H1 (cell line): ENCODE measurements around the gene TBC1D22A. TPM values are rescaled to one million over a fixed set of nuclear protein-coding genes. Genes with fewer than 3 reads are reported as not detected.

Experiments
- CTCF ChIA-PET: fragments of 300-600 bp; sonication (Branson Sonifier 250); formaldehyde crosslinking; loops from one replicate; lab custom pipeline; 2021; ENCODE audit not compliant: partially characterized antibody; lab: Charles Lee
- POLR2A ChIA-PET: fragments of 300-600 bp; sonication (Branson Sonifier 250); formaldehyde crosslinking; loops from one replicate; lab custom pipeline; 2021; ENCODE audit warnings: inconsistent platforms; ENCODE audit not compliant: partially characterized antibody; lab: Charles Lee
- DNase-seq, 2 experiments: peaks; one replicate each; pipeline versions ENCODE4 v3.0.0 to v3.0.0-alpha.2; 2010 to 2022; ENCODE audit warnings: low spot score in 2 of 2, low read depth in 1 of 2, mixed read lengths in 1 of 2
- FAIRE-seq: peaks from 2 replicates; lab custom pipeline; 2011; peaks lifted over from hg19 to GRCh38; lab: Jason Lieb, UNC
- H2AFZ ChIP-seq: 2 replicates; pipeline ENCODE4 v1.8.1; 2012; ENCODE audit warnings: low read length, inconsistent platforms
- H2AK5ac ChIP-seq: 2 replicates; pipeline ENCODE4 v1.6.1; 2013; ENCODE audit warnings: low read depth, low read length
- H2BK120ac ChIP-seq: replicated peaks from 2 replicates; pipeline ENCODE3; 2013; ENCODE audit warnings: low read depth, low read length, inconsistent platforms
- H2BK12ac ChIP-seq: 2 replicates; pipeline ENCODE4 v1.6.1; 2013; ENCODE audit warnings: low read depth, low read length
- H2BK15ac ChIP-seq: 2 replicates; pipeline ENCODE4 v1.6.1; 2013; ENCODE audit warnings: low read length
- H2BK20ac ChIP-seq: 2 replicates; pipeline ENCODE4 v1.6.1; 2013; ENCODE audit warnings: low read length
- H2BK5ac ChIP-seq: 2 replicates; pipeline ENCODE4 v1.6.1; 2013; ENCODE audit warnings: low read depth, low read length
- H3K14ac ChIP-seq: 2 replicates; pipeline ENCODE4 v1.6.1; 2013; ENCODE audit warnings: inconsistent platforms; ENCODE audit not compliant: insufficient read length
- H3K18ac ChIP-seq: 2 replicates; pipeline ENCODE4 v1.6.1; 2013; ENCODE audit warnings: low read length; ENCODE audit errors: extremely low read depth
- H3K23ac ChIP-seq: 2 replicates; pipeline ENCODE4 v1.6.1; 2013; ENCODE audit warnings: inconsistent platforms; ENCODE audit not compliant: insufficient read length
- H3K23me2 ChIP-seq: 2 replicates; pipeline ENCODE4 v1.6.1; 2013; ENCODE audit warnings: low read depth, low read length
- H3K27ac ChIP-seq: 2 replicates; pipeline ENCODE4 v1.6.1; 2011; ENCODE audit warnings: low read depth, low read length, inconsistent platforms
- H3K27me3 ChIP-seq, 4 experiments: replicated peaks in 1 of 4; 1 replicate in 1 of 4; 2 replicates in 3 of 4; pipeline versions ENCODE4 v1.6.1 to v1.8.1; 2011 to 2013; ENCODE audit warnings: low read length in 3 of 4, mild to moderate bottlenecking in 3 of 4, inconsistent platforms in 2 of 4, mixed read lengths in 2 of 4, moderate library complexity in 1 of 4; ENCODE audit not compliant: control insufficient read depth in 3 of 4, insufficient read depth in 3 of 4; ENCODE audit errors: extremely low read depth in 1 of 4
- H3K36me3 ChIP-seq, 4 experiments: 2 replicates each; pipeline versions ENCODE4 v1.6.1 to v1.8.1; 2011 to 2013; ENCODE audit warnings: mild to moderate bottlenecking in 4 of 4, low read length in 3 of 4, moderate library complexity in 2 of 4, control low read depth in 1 of 4, inconsistent platforms in 1 of 4; ENCODE audit not compliant: insufficient read depth in 4 of 4, control insufficient read depth in 2 of 4
- H3K4ac ChIP-seq: replicated peaks from 2 replicates; pipeline ENCODE3; 2013; ENCODE audit warnings: low read length, low read depth, mixed read lengths, inconsistent platforms; ENCODE audit not compliant: insufficient read length
- H3K4me1 ChIP-seq, 4 experiments: replicated peaks in 1 of 4; 1 replicate in 1 of 4; 2 replicates in 3 of 4; pipeline versions ENCODE4 v1.6.1 to v1.8.1; 2011 to 2013; ENCODE audit warnings: low read length in 3 of 4, inconsistent platforms in 2 of 4, mixed read lengths in 1 of 4; ENCODE audit not compliant: insufficient read depth in 4 of 4, control insufficient read depth in 3 of 4
- H3K4me2 ChIP-seq, 2 experiments: 2 replicates each; pipeline versions ENCODE4 v1.6.1 to v1.8.1; 2011 to 2013; ENCODE audit warnings: low read depth in 2 of 2, low read length in 2 of 2, control low read depth in 1 of 2, inconsistent platforms in 1 of 2, mild to moderate bottlenecking in 1 of 2; ENCODE audit not compliant: insufficient read depth in 1 of 2
- H3K4me3 ChIP-seq, 4 experiments: fragments of 200-600, 300-600 bp in 1 of 4; sonication (generic), shearing (Covaris generic), sonication (Bioruptor Twin) in 1 of 4; 2 replicates each; pipeline versions ENCODE4 v1.5.1 to v1.8.1; 2011 to 2016; ENCODE audit warnings: low read length in 4 of 4, low read depth in 3 of 4, control low read depth in 2 of 4, inconsistent platforms in 2 of 4, mild to moderate bottlenecking in 2 of 4, mixed read lengths in 1 of 4, moderate library complexity in 1 of 4; ENCODE audit not compliant: insufficient read depth in 2 of 4; ENCODE audit errors: extremely low read depth in 1 of 4
- H3K56ac ChIP-seq: replicated peaks from 2 replicates; pipeline ENCODE3; 2013; ENCODE audit warnings: low read depth, mild to moderate bottlenecking, mixed read lengths, low read length, inconsistent platforms; ENCODE audit not compliant: insufficient read length
- H3K79me1 ChIP-seq: 2 replicates; pipeline ENCODE4 v1.6.1; 2013; ENCODE audit warnings: low read depth, low read length, control low read depth
- H3K79me2 ChIP-seq, 2 experiments: 2 replicates each; pipeline versions ENCODE4 v1.6.1 to v1.8.1; 2012 to 2013; ENCODE audit warnings: low read length in 2 of 2, mild to moderate bottlenecking in 2 of 2, inconsistent platforms in 1 of 2; ENCODE audit not compliant: insufficient read depth in 2 of 2, control insufficient read depth in 1 of 2
- H3K9ac ChIP-seq, 4 experiments: replicated peaks in 1 of 4; 1 replicate in 1 of 4; 2 replicates in 3 of 4; pipeline versions ENCODE4 v1.6.1 to v1.8.1; 2011 to 2013; ENCODE audit warnings: low read depth in 3 of 4, low read length in 3 of 4, control low read depth in 2 of 4, mild to moderate bottlenecking in 2 of 4, moderate library complexity in 2 of 4, inconsistent platforms in 1 of 4; ENCODE audit errors: extremely low read depth in 1 of 4
- H3K9me3 ChIP-seq, 2 experiments: 2 replicates each; pipeline versions ENCODE4 v1.6.1 to v1.8.1; 2012 to 2013; ENCODE audit warnings: mild to moderate bottlenecking in 2 of 2, moderate library complexity in 2 of 2, control low read depth in 1 of 2, inconsistent platforms in 1 of 2, low read depth in 1 of 2, low read length in 1 of 2, mixed read lengths in 1 of 2; ENCODE audit not compliant: insufficient read depth in 2 of 2
- H4K20me1 ChIP-seq, 2 experiments: replicated peaks in 1 of 2; 2 replicates each; pipeline versions ENCODE3 to v1.8.1; 2011 to 2013; ENCODE audit warnings: inconsistent platforms in 2 of 2, low read length in 2 of 2, mild to moderate bottlenecking in 1 of 2; ENCODE audit not compliant: insufficient read depth in 2 of 2, control insufficient read depth in 1 of 2
- H4K5ac ChIP-seq: 2 replicates; pipeline ENCODE4 v1.6.1; 2013; ENCODE audit warnings: low read length, low read depth, mixed read lengths, inconsistent platforms; ENCODE audit not compliant: insufficient read length
- H4K8ac ChIP-seq: 2 replicates; pipeline ENCODE4 v1.8.0; 2013; ENCODE audit warnings: mild to moderate bottlenecking, moderate library complexity, low read length, inconsistent platforms; ENCODE audit not compliant: insufficient read depth; ENCODE audit errors: extremely low read depth
- H4K91ac ChIP-seq: replicated peaks from 2 replicates; pipeline ENCODE3; 2013; ENCODE audit warnings: low read length, mixed read lengths, inconsistent platforms; ENCODE audit not compliant: insufficient read length
- ASH2L ChIP-seq: fragments of 200-600, 300-600 bp; sonication (generic); IDR thresholded peaks from one replicate; pipeline ENCODE4 v1.7.1; 2017; ENCODE audit warnings: low read length
- CHD1 ChIP-seq: IDR thresholded peaks from 2 replicates; pipeline ENCODE4 v1.6.1; 2012; ENCODE audit warnings: low read depth, low read length, improper control_type of control experiment
- EGR1 ChIP-seq: IDR thresholded peaks from 2 replicates; pipeline ENCODE4 v1.6.1; 2011; ENCODE audit warnings: low read depth, low read length, borderline replicate concordance
- HDAC2 ChIP-seq, 2 experiments: fragments of 300-600 bp in 1 of 2; sonication (generic) in 1 of 2; IDR thresholded peaks; 2 replicates each; pipeline ENCODE4 v1.6.1; 2011 to 2012; ENCODE audit warnings: low read depth in 2 of 2, low read length in 2 of 2, mild to moderate bottlenecking in 2 of 2, moderate library complexity in 2 of 2, borderline replicate concordance in 1 of 2, inconsistent platforms in 1 of 2
- JUND ChIP-seq: IDR thresholded peaks from 2 replicates; pipeline ENCODE4 v1.6.1; 2011; ENCODE audit warnings: mild to moderate bottlenecking, improper control_type of control experiment, low read length
- NANOG ChIP-seq: IDR thresholded peaks from 2 replicates; pipeline ENCODE4 v1.6.1; 2011; ENCODE audit warnings: low read length, low read depth, mild to moderate bottlenecking, inconsistent platforms; ENCODE audit not compliant: insufficient read depth, poor library complexity, severe bottlenecking
- PHF8 ChIP-seq: fragments of 200-600 bp; sonication (generic); conservative IDR thresholded peaks from 2 replicates; pipeline ENCODE4 v1.7.1; 2012; ENCODE audit warnings: low read depth, mild to moderate bottlenecking, inconsistent platforms, low read length, moderate library complexity
- POU5F1 ChIP-seq: IDR thresholded peaks from 2 replicates; pipeline ENCODE4 v1.6.1; 2011; ENCODE audit warnings: low read depth, mild to moderate bottlenecking, low read length, moderate library complexity
- RBBP5 ChIP-seq: IDR thresholded peaks from 2 replicates; pipeline ENCODE4 v1.7.1; 2012; ENCODE audit warnings: low read depth, mild to moderate bottlenecking, inconsistent platforms, low read length, moderate library complexity, borderline replicate concordance
- SP2 ChIP-seq: IDR thresholded peaks from 2 replicates; pipeline ENCODE4 v1.6.1; 2012; ENCODE audit warnings: mild to moderate bottlenecking, low read length, inconsistent platforms
- WGBS, 2 experiments: shearing (Covaris generic) in 1 of 2; methylation state at CpG; one replicate each; pipeline versions ENCODE4 v1.1.6 to v1.1.7; 2013 to 2015; ENCODE audit warnings: low lambda C conversion rate in 2 of 2, mixed read lengths in 2 of 2, inconsistent platforms in 1 of 2, low coverage in 1 of 2, missing lambda C conversion rate in 1 of 2; ENCODE audit not compliant: insufficient replicate concordance in 2 of 2, insufficient coverage in 1 of 2, insufficient read length in 1 of 2; ENCODE audit errors: extremely low coverage in 1 of 2, missing lambda C conversion rate in 1 of 2; 5-methylcytosine and 5-hydroxymethylcytosine counted together
- polyA plus RNA-seq, 7 experiments: library from polyadenylated mRNA; depleted of rRNA in 3 of 7; stranded (reverse) in 5 of 7; unstranded in 2 of 7; fragments of >200 nt in 5 of 7; fragments of 200-250 nt in 2 of 7; gene quantifications; 1 replicate in 5 of 7; 2 replicates in 1 of 7; 4 replicates in 1 of 7; pipeline versions ENCODE4 v1.2.1 to v1.2.3, GENCODE V29; 2011 to 2013; ENCODE audit warnings: missing spikeins in 2 of 7, mixed read lengths in 2 of 7
- total RNA-seq: library from RNA; stranded (reverse); fragmentation: NEBNext Ultra II Directional; extraction: Animal tissue kit (Norgen Biotek cat#: 25700); gene quantifications from 2 replicates; pipeline ENCODE4 v1.2.1, GENCODE V29; 2021
- TF ChIP-seq, protein P1 (sequence below): IDR thresholded peaks from 2 replicates; pipeline ENCODE4 v1.6.1; 2012; ENCODE audit warnings: inconsistent platforms

Gene TBC1D22A
- total and polyA plus RNA-seq, 2 of the 8 experiments (the other 6 are each of a cell fraction or from before 2014, with no cell fraction given), result 11.9 to 18.4 TPM

DNA sequence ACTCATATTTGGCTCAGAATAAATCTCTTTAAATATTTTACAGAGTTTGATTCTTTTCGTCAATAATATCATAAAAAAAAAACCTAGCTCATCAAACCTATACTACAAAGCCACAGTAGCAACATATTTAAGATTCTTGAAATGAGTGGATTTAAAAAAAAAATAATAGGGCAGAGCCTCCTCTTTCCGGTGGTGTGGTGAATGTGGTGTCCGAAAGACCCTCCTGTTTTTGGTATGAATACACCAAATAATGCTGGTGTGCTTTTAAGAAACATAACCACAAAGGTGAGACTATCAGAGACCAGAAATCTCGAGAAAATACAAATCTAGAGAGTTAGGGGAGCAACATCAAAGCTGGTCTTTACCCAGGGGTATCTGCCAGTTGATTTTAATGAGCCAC lies 342.6 kb downstream of the TBC1D22A start:
- Histone ChIP-seq H3K36me3 (no peaks in the 10 kb centered on the region), H2BK5ac (no peak overlapping the region), H3K79me2 (no peaks in the 10 kb centered on the region), H3K14ac (no peak overlapping the region), H2AFZ (no peak overlapping the region), H2BK12ac (no peak overlapping the region), H3K56ac (no peak overlapping the region), H3K9ac (no peak overlapping the region), H4K8ac (no peak overlapping the region), H2AK5ac (no peak overlapping the region), H4K91ac (no peak overlapping the region), H3K18ac (no peak overlapping the region), H3K4me3 (no peak overlapping the region), H3K23me2 (no peaks in the 10 kb centered on the region), H3K27me3 (no peaks in the 10 kb centered on the region), H2BK20ac (no peak overlapping the region), H3K23ac (no peak overlapping the region), H3K9me3 (no peaks in the 10 kb centered on the region), H2BK15ac (no peak overlapping the region), H4K5ac (no peak overlapping the region), H3K4me2 (no peak overlapping the region), H2BK120ac (no peak overlapping the region), H3K4me1 (peaks cover 3 to 20% (median 8%) of the 10 kb centered on the region in 4 experiments), H4K20me1 (no peaks in the 10 kb centered on the region), H3K27ac (no peak overlapping the region), H3K79me1 (no peaks in the 10 kb centered on the region; the same call in 1 of the 2 replicates), H3K4ac (no peak overlapping the region)
- no peak for DNase-seq
- POLR2A ChIA-PET, result no interaction called here
- TF ChIP-seq HDAC2 (IDR thresholded peaks at IDR 0.05; ENCODE audit: borderline replicate concordance in 1 of 2, low read depth in 2 of 2, low read length in 2 of 2) (no peak), NANOG (no peak), CHD1 (no peak), EGR1 (no peak), RBBP5 (no peak), JUND (no peak), SP2 (no peak), POU5F1 (no peak), ASH2L (no peak), PHF8 (no peak)
- TF ChIP-seq, protein P1, sequence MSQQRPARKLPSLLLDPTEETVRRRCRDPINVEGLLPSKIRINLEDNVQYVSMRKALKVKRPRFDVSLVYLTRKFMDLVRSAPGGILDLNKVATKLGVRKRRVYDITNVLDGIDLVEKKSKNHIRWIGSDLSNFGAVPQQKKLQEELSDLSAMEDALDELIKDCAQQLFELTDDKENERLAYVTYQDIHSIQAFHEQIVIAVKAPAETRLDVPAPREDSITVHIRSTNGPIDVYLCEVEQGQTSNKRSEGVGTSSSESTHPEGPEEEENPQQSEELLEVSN, result no peak
- 89% methylated on average over 4 of the region's 4 CpGs; no CpG with 5 or more reads in 1 of the 2 experiments for WGBS, 2 experiments
- CTCF ChIA-PET, result interaction anchor here (0.6 to 1.0 kb wide), 3 partner anchors 20 to 1643 kb away, joined by 3 read pairs; no protein-coding TSS in a partner anchor
- no peak for FAIRE-seq
